ENCODE results near the gene BROX. TPM values are rescaled to one million over a fixed set of nuclear protein-coding genes. Genes with fewer than 3 reads are reported as not detected.

Gene BROX
- polyA plus RNA-seq, 1 of the 3 experiments (the other 2 are of a cell fraction): 3.8 TPM

GRCh38 chr1:222777977-222778376 lies 65.6 kb downstream of the BROX start:
- Histone ChIP-seq H4K20me1 (ENCODE audit: insufficient read depth) (no peaks in the 10 kb centered on the region), H3K4me2 (no peak overlapping the region), H3K27me3 (ENCODE audit: insufficient read depth) (no peaks in the 10 kb centered on the region), H3K36me3 (replicated peaks in 1 of 2; ENCODE audit: control insufficient read depth in 1 of 2, insufficient read depth in 2 of 2, low read length in 1 of 2) (no peaks in the 10 kb centered on the region), H3K4me3 (ENCODE audit: low read depth in 2 of 2, low read length in 1 of 2) (no peak overlapping the region), H3K79me2 (ENCODE audit: insufficient read depth) (no peaks in the 10 kb centered on the region), H2AFZ (ENCODE audit: low read depth) (no peak overlapping the region), H3K27ac (ENCODE audit: low read depth in 2 of 2, low read length in 1 of 2) (no peak overlapping the region), H3F3A (replicated peaks; ENCODE audit: insufficient read depth) (no peaks in the 10 kb centered on the region), H3K9ac (no peak overlapping the region), H3K9me3 (no peaks in the 10 kb centered on the region), H3K9me2 (no peaks in the 10 kb centered on the region), H3K4me1 (ENCODE audit: control insufficient read depth in 1 of 2, insufficient read depth in 2 of 2, low read depth in 1 of 2, low read length in 1 of 2) (no peaks in the 10 kb centered on the region)
- CTCF ChIA-PET: no interaction called here
- TF ChIP-seq POLR2AphosphoS5 (IDR thresholded peaks at IDR 0.05; ENCODE audit: low read depth, low read length) (no peak), IRF3 (IDR thresholded peaks at IDR 0.05; ENCODE audit: low read depth, low read length) (no peak)
- POLR2A ChIA-PET: no interaction called here
- DNase-seq: no peak
- WGBS (ENCODE audit: low lambda C conversion rate): 47% methylated on average over 2 of the region's 2 CpGs

- Histone ChIP-seq H3K27ac (ENCODE audit: low read depth in 2 of 2, low read length in 1 of 2) (no peak overlapping the region), H3K4me3 (ENCODE audit: low read depth in 2 of 2, low read length in 1 of 2) (no peak overlapping the region), H4K20me1 (ENCODE audit: insufficient read depth) (no peaks in the 10 kb centered on the region), H3K36me3 (replicated peaks in 1 of 2; ENCODE audit: control insufficient read depth in 1 of 2, insufficient read depth in 2 of 2, low read length in 1 of 2) (no peaks in the 10 kb centered on the region), H3K4me1 (ENCODE audit: control insufficient read depth in 1 of 2, insufficient read depth in 2 of 2, low read depth in 1 of 2, low read length in 1 of 2) (no peaks in the 10 kb centered on the region), H2AFZ (ENCODE audit: low read depth) (no peak overlapping the region), H3K4me2 (no peak overlapping the region), H3F3A (replicated peaks; ENCODE audit: insufficient read depth) (no peaks in the 10 kb centered on the region), H3K27me3 (ENCODE audit: insufficient read depth) (peaks cover 8% of the 10 kb centered on the region; the same call in 1 of the 2 replicates), H3K9me3 (no peaks in the 10 kb centered on the region), H3K9me2 (no peaks in the 10 kb centered on the region), H3K9ac (no peak overlapping the region), H3K79me2 (ENCODE audit: insufficient read depth) (no peaks in the 10 kb centered on the region)
- DNase-seq: no peak
- CTCF ChIA-PET: no interaction called here
- WGBS (ENCODE audit: low lambda C conversion rate): 40% methylated on average over 4 of the region's 4 CpGs
- TF ChIP-seq TCF12 (IDR thresholded peaks at IDR 0.05) (no peak), ELF1 (IDR thresholded peaks at IDR 0.05) (no peak)
- POLR2A ChIA-PET: no interaction called here
Observed at GRCh38 chr1:222781251-222781650, 68.9 kb downstream of the BROX start.

DNA sequence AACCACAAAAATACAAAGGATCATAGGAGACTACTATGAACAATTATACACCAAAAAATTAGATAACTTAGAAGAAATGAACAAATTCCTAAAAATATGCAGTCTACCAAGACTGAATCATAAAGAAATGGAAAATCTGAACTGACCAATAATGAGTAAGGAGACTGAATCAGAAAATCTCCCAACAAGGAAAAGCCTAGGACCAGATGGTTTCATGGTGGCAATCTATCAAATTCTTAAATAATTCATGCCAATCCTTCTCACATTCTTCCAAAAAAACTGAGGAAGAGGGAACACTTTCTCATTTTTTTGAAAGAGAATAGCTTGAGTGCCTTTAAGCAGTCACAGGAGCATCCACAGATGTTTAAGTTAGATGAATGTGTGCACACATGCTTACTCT lies 70.7 kb downstream of the BROX start:
- DNase-seq: no peak
- H3K9ac ChIP-seq: no peak overlapping the region
- H2AFZ ChIP-seq (ENCODE audit: low read depth): no peak overlapping the region
- H3F3A ChIP-seq (replicated peaks; ENCODE audit: insufficient read depth): no peaks in the 10 kb centered on the region
- ChIA-PET CTCF (interaction anchor here (0.8 to 1.6 kb wide), 3 partner anchors 109 to 351 kb away, joined by 3 to 6 read pairs (median 3); no protein-coding TSS in a partner anchor), POLR2A (no interaction called here)
- no peaks in the 10 kb centered on the region for H4K20me1 ChIP-seq (ENCODE audit: insufficient read depth)
- H3K4me3 ChIP-seq (ENCODE audit: low read depth in 2 of 2, low read length in 1 of 2): no peak overlapping the region
- H3K9me2 ChIP-seq: no peaks in the 10 kb centered on the region
- no peaks in the 10 kb centered on the region for H3K36me3 ChIP-seq (replicated peaks in 1 of 2; ENCODE audit: control insufficient read depth in 1 of 2, insufficient read depth in 2 of 2, low read length in 1 of 2)
- no peak overlapping the region for H3K27ac ChIP-seq (ENCODE audit: low read depth in 2 of 2, low read length in 1 of 2)
- TF ChIP-seq EZH2phosphoT487 (IDR thresholded peaks at IDR 0.05; ENCODE audit: borderline replicate concordance, low read depth) (no peak), SMC3 (IDR thresholded peaks at IDR 0.05; ENCODE audit: low read depth, low read length) (no peak), RCOR1 (IDR thresholded peaks at IDR 0.05; ENCODE audit: low read length) (no peak), RXRA (IDR thresholded peaks at IDR 0.05; ENCODE audit: borderline replicate concordance, low read depth) (no peak), EP300 (IDR thresholded peaks at IDR 0.05; ENCODE audit: borderline replicate concordance in 1 of 2, low read depth in 1 of 2, low read length in 1 of 2) (no peak), GATA2 (CRISPR knock-in tag; IDR thresholded peaks at IDR 0.05) (no peak), REST (IDR thresholded peaks at IDR 0.05; ENCODE audit: low read depth, low read length) (no peak), MEF2A (IDR thresholded peaks at IDR 0.05; ENCODE audit: borderline replicate concordance, low read depth) (no peak), MAX (IDR thresholded peaks at IDR 0.05; ENCODE audit: low read depth) (no peak), FOXJ3 (CRISPR knock-in tag; IDR thresholded peaks at IDR 0.05) (no peak)
- TF ChIP-seq, protein P1, sequence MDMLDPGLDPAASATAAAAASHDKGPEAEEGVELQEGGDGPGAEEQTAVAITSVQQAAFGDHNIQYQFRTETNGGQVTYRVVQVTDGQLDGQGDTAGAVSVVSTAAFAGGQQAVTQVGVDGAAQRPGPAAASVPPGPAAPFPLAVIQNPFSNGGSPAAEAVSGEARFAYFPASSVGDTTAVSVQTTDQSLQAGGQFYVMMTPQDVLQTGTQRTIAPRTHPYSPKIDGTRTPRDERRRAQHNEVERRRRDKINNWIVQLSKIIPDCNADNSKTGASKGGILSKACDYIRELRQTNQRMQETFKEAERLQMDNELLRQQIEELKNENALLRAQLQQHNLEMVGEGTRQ (IDR thresholded peaks at IDR 0.05; ENCODE audit: borderline replicate concordance, low read depth, low read length): no peak
- H3K4me2 ChIP-seq: no peak overlapping the region
- H3K27me3 ChIP-seq (ENCODE audit: insufficient read depth): peaks cover 8% of the 10 kb centered on the region; the same call in 1 of the 2 replicates
- H3K4me1 ChIP-seq (ENCODE audit: control insufficient read depth in 1 of 2, insufficient read depth in 2 of 2, low read depth in 1 of 2, low read length in 1 of 2): no peaks in the 10 kb centered on the region
- H3K9me3 ChIP-seq: no peaks in the 10 kb centered on the region
- H3K79me2 ChIP-seq (ENCODE audit: insufficient read depth): no peaks in the 10 kb centered on the region

Measured in SK-N-SH (cell line).